Embryonic facial prominence (tissue), 1 donor: ENCODE results near the gene CMTM8.

Source experiments
- DNase-seq: peaks from one replicate; pipeline ENCODE4 v3.0.0-alpha.2; 2016; ENCODE audit errors: extremely low spot score

The CMTM8 gene

GRCh38 chr3:32276279-32276841 is 37.9 kb downstream of the CMTM8 start:
- no peak for DNase-seq

GRCh38 chr3:32278714-32279113 is 40.2 kb downstream of the CMTM8 start:
- no peak for DNase-seq

GRCh38 chr3:32280262-32280910 is 41.9 kb downstream of the CMTM8 start:
- DNase-seq = no peak

- DNase-seq = no peak
Measured at GRCh38 chr3:32281570-32282106, 43.2 kb downstream of the CMTM8 start.

- no peak for DNase-seq
Measured at GRCh38 chr3:32282578-32283154, 44.2 kb downstream of the CMTM8 start.

- no peak for DNase-seq
Measured at GRCh38 chr3:32283304-32283703, 44.8 kb downstream of the CMTM8 start.

- DNase-seq = no peak
Measured at GRCh38 chr3:32284443-32285212, 46.1 kb downstream of the CMTM8 start.

GRCh38 chr3:32285891-32286290 is 47.4 kb downstream of the CMTM8 start:
- no peak for DNase-seq

- DNase-seq = no peak
Measured at GRCh38 chr3:32288819-32289218, 50.3 kb downstream of the CMTM8 start.

GRCh38 chr3:32290619-32291018 is 52.1 kb downstream of the CMTM8 start:
- DNase-seq = no peak

GRCh38 chr3:32292085-32292796 is 53.8 kb downstream of the CMTM8 start:
- DNase-seq = no peak

GRCh38 chr3:32293903-32294302 is 55.4 kb downstream of the CMTM8 start:
- DNase-seq = no peak

- no peak for DNase-seq
Measured at GRCh38 chr3:32296251-32297204, 58.0 kb downstream of the CMTM8 start.

- DNase-seq = no peak
Measured at GRCh38 chr3:32297366-32297765, 58.9 kb downstream of the CMTM8 start.

- no peak for DNase-seq
Measured at GRCh38 chr3:32301426-32301825, 62.9 kb downstream of the CMTM8 start.

GRCh38 chr3:32302601-32303398 is 64.3 kb downstream of the CMTM8 start:
- no peak for DNase-seq

- DNase-seq = no peak
Measured at GRCh38 chr3:32303399-32303747, 64.9 kb downstream of the CMTM8 start.

GRCh38 chr3:32303977-32304881 is 65.7 kb downstream of the CMTM8 start:
- no peak for DNase-seq

GRCh38 chr3:32305361-32305876 is 66.9 kb downstream of the CMTM8 start:
- no peak for DNase-seq
